Mucosa of rectum (tissue), 2 donors: Measurements from ENCODE around the gene COMMD10.

Experiments used
- H3K27ac ChIP-seq, 2 donors: one replicate each; pipeline ENCODE4 v1.7.0; 2013; ENCODE audit warnings: inconsistent platforms in 2 of 2, low read depth in 2 of 2, low read length in 2 of 2
- H3K27me3 ChIP-seq, 2 donors: one replicate each; pipeline ENCODE4 v1.7.0; 2013; ENCODE audit warnings: low read length in 2 of 2; ENCODE audit not compliant: control insufficient read depth in 2 of 2, insufficient read depth in 2 of 2
- H3K36me3 ChIP-seq, 2 donors: one replicate each; pipeline ENCODE4 v1.7.0; 2013; ENCODE audit warnings: low read length in 2 of 2; ENCODE audit not compliant: control insufficient read depth in 2 of 2, insufficient read depth in 2 of 2
- H3K4me1 ChIP-seq, 2 donors: one replicate each; pipeline ENCODE4 v1.7.0; 2013; ENCODE audit warnings: low read length in 2 of 2, mild to moderate bottlenecking in 1 of 2; ENCODE audit not compliant: control insufficient read depth in 2 of 2, insufficient read depth in 2 of 2
- H3K4me3 ChIP-seq, 2 donors: one replicate each; pipeline ENCODE4 v1.7.0; 2013; ENCODE audit warnings: low read length in 2 of 2
- H3K9ac ChIP-seq, 2 donors: one replicate each; pipeline ENCODE4 v1.7.0; 2013; ENCODE audit warnings: low read length in 2 of 2, low read depth in 1 of 2, mild to moderate bottlenecking in 1 of 2
- H3K9me3 ChIP-seq, 2 donors: one replicate each; pipeline ENCODE4 v1.7.0; 2013; ENCODE audit warnings: low read length in 2 of 2; ENCODE audit not compliant: control insufficient read depth in 2 of 2
- donor health status: healthy.
- donor health status: Normal muscosa, but diverticular disease.

The COMMD10 gene

DNA sequence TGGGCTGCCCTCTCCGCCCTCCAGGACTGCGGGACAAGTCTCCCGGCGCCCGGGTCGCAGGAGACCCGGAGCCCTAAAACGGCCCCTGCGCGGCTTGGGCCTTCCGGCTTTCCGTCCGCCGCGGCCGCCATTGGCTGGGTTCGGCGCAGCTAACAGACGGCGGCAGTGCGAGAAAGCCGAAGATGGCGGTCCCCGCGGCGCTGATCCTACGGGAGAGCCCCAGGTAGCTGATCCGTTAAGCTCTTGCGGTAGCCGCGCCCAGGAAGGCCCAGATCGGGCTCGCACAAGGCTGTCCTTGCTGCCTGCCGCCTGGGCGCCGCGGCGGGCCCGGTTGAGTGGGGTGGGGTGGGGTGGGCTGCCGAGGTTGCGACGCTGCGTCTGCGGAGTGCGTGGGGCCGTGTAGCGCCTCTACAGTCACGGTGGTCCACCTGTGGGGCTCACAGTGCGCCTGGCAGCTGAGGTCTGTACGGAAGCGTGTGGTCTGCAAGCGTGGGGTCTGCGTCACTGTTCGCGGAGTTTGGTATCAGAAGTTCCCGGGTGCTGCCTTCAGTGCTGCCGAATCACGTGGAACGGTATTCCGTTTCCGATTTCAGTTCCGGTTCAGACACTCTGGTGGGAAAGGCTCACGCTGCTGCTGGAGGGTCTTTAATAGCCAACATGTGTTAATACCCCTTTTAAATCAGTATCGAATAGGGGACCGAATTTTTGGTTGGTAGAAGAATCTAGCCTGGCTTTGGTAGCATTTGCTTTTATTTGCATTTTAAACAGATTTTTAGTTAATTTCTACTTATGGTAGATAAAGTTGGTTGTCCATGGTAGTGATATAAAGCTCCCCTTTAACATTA is at the start of gene COMMD10:
TSS of gene COMMD10 (plus strand) at position 155 of the 845 bp plus-strand sequence.
- peaks cover 0 to 4% of the 10 kb centered on the region in 2 donors for H3K36me3 ChIP-seq
- H3K27me3 ChIP-seq = no peaks in the 10 kb centered on the region
- H3K4me3 ChIP-seq = peak within 1 kb of the TSS; percentile 87 to 97
- H3K4me1 ChIP-seq = peaks cover 7% of the 10 kb centered on the region in 2 donors
- H3K9ac ChIP-seq = peak within 1 kb of the TSS; percentile 71 to 87
- H3K9me3 ChIP-seq = no peaks in the 10 kb centered on the region
- peak within 1 kb of the TSS; percentile 80 to 81 for H3K27ac ChIP-seq

GRCh38 chr5:116035123-116035522 is 49.7 kb upstream of the COMMD10 start:
- Histone ChIP-seq H3K36me3 (no peaks in the 10 kb centered on the region), H3K4me1 (no peaks in the 10 kb centered on the region), H3K4me3 (no peak overlapping the region), H3K27ac (no peak overlapping the region), H3K27me3 (peaks cover 0 to 3% of the 10 kb centered on the region in 2 donors), H3K9me3 (no peaks in the 10 kb centered on the region), H3K9ac (no peak overlapping the region)

- Histone ChIP-seq H3K27me3 (peaks cover 0 to 3% of the 10 kb centered on the region in 2 donors), H3K27ac (no peak overlapping the region), H3K9me3 (no peaks in the 10 kb centered on the region), H3K4me3 (no peak overlapping the region), H3K9ac (no peak overlapping the region), H3K36me3 (no peaks in the 10 kb centered on the region), H3K4me1 (no peaks in the 10 kb centered on the region)
Observed at GRCh38 chr5:116037236-116037822, 47.5 kb upstream of the COMMD10 start.

DNA sequence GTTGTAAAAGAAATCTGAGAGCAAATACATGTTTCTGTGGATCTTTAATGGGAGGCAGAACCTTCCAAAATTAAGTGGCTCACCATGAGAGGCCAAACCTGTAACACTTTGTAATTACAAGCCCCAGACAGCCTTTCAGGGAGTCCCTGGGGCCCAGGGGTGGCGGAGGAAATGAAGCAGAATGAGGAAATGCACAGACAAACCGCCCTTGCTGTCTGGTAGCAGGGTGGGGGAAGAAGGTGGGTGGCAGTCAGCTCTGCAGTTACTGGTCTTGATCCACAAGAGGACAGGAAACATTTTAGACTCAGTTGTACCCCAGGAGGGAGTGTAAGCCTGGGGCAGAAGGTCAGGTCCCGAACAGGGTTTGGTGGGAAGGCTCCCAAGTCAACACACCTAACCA is 46.0 kb upstream of the COMMD10 start:
- Histone ChIP-seq H3K27me3 (peaks cover 0 to 3% of the 10 kb centered on the region in 2 donors), H3K4me3 (no peak overlapping the region), H3K36me3 (no peaks in the 10 kb centered on the region), H3K9me3 (no peaks in the 10 kb centered on the region), H3K4me1 (no peaks in the 10 kb centered on the region), H3K27ac (no peak overlapping the region), H3K9ac (peak overlapping the region in 1 of 2 donors; percentile 3)

DNA sequence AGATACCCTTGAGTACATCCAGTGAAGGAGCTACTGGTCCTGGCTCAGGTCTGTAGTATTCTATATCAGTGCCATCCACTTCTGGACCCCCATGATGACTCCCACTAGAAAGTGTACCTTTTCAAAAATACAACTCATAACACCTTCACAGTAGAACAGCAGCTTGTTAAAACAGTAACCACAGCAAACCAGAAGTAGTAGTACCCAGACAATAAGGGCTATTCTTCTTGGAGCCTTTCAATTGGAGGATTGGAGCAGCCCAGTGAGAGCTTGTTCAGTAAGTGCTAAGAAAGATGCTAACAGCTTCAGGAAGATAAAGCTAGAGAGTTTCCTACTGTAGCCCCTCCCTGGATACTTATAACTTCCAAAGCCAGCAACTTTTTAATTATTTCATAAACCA is 42.5 kb upstream of the COMMD10 start:
- H3K27me3 ChIP-seq = peaks cover 0 to 3% of the 10 kb centered on the region in 2 donors
- H3K36me3 ChIP-seq = no peaks in the 10 kb centered on the region
- no peaks in the 10 kb centered on the region for H3K9me3 ChIP-seq
- H3K4me1 ChIP-seq = no peaks in the 10 kb centered on the region
- no peak overlapping the region for H3K4me3 ChIP-seq
- H3K27ac ChIP-seq = no peak overlapping the region
- H3K9ac ChIP-seq = no peak overlapping the region

DNA sequence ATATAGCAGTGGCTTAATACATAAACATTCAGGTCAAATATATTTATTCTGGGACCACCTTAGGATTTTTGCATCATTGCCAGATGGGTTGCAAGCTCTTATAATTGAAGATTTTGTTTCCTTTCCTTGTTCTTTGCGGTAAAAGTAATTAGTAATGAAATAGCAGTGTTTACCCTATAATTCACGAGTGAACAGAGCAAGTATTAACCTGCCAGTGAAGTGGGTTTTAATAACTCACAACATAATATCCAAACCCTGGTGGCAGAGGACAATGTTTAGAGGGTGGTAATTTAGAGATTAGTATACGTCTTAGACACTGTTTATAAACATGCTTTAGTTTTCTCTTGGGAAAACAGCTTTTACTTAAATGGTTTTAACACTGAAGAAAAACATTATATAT is 40.8 kb upstream of the COMMD10 start:
- Histone ChIP-seq H3K36me3 (no peaks in the 10 kb centered on the region), H3K27me3 (peaks cover 0 to 4% of the 10 kb centered on the region in 2 donors), H3K4me3 (no peak overlapping the region), H3K9ac (no peak overlapping the region), H3K27ac (no peak overlapping the region), H3K9me3 (no peaks in the 10 kb centered on the region), H3K4me1 (no peaks in the 10 kb centered on the region)

- no peak overlapping the region for H3K4me3 ChIP-seq
- no peaks in the 10 kb centered on the region for H3K9me3 ChIP-seq
- H3K9ac ChIP-seq = no peak overlapping the region
Observed at GRCh38 chr5:116045821-116046220, 39.0 kb upstream of the COMMD10 start.

GRCh38 chr5:116046261-116046660 is 38.6 kb upstream of the COMMD10 start:
- peaks cover 0 to 4% of the 10 kb centered on the region in 2 donors for H3K27me3 ChIP-seq
- H3K4me1 ChIP-seq = no peaks in the 10 kb centered on the region
- no peak overlapping the region for H3K27ac ChIP-seq
- H3K4me3 ChIP-seq = no peak overlapping the region
- no peak overlapping the region for H3K9ac ChIP-seq
- no peaks in the 10 kb centered on the region for H3K36me3 ChIP-seq
- no peaks in the 10 kb centered on the region for H3K9me3 ChIP-seq

More at GRCh38 chr5:116045821-116046220, 39.0 kb upstream of the COMMD10 start:
- Histone ChIP-seq H3K36me3 (no peaks in the 10 kb centered on the region), H3K27ac (no peak overlapping the region), H3K4me1 (no peaks in the 10 kb centered on the region), H3K27me3 (peaks cover 0 to 4% of the 10 kb centered on the region in 2 donors)

- H3K9me3 ChIP-seq = no peaks in the 10 kb centered on the region
- no peak overlapping the region for H3K9ac ChIP-seq
- H3K4me3 ChIP-seq = no peak overlapping the region
- H3K27me3 ChIP-seq = peaks cover 0 to 4% of the 10 kb centered on the region in 2 donors
- no peaks in the 10 kb centered on the region for H3K36me3 ChIP-seq
- no peak overlapping the region for H3K27ac ChIP-seq
- H3K4me1 ChIP-seq = no peaks in the 10 kb centered on the region
Observed at GRCh38 chr5:116046823-116047222, 38.0 kb upstream of the COMMD10 start.

DNA sequence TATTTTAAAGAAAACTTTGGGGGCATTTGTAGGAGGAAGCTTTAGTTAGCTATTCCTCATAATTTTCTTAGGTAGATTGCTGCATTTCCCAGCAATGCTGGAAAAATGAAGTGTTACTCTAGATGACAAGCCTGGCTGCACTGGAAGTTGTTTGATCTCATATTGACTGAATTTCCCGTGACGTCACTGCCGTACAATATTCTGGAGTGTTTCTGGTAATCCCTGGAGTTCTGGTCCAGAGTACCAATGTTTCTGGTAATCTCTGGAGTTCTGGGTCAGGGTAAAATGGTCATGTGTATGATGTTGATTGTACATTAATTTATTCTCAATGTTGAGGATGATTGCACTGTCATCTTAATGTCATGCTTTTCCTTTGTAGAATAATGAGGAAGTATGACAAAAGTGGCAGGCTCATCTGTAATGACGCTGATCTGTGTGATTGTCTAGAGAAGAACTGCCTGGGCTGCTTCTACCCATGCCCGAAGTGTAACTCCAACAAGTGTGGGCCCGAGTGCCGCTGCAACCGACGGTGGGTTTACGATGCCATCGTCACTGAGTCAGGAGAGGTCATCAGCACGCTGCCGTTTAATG is 26.4 kb upstream of the COMMD10 start:
- Histone ChIP-seq H3K27me3 (no peaks in the 10 kb centered on the region), H3K9me3 (no peaks in the 10 kb centered on the region), H3K27ac (no peak overlapping the region), H3K9ac (no peak overlapping the region), H3K4me1 (no peaks in the 10 kb centered on the region), H3K36me3 (no peaks in the 10 kb centered on the region), H3K4me3 (no peak overlapping the region)
